Osteocyte (in vitro differentiated cells): ENCODE data around the gene PLK4. TPM values are rescaled to one million over a fixed set of nuclear protein-coding genes. Genes with fewer than 3 reads are reported as not detected.
A peak's percentile ranks its signal among the peaks of the same experiment; 100 is the strongest.

ENCODE experiments used
- DNase-seq: peaks from one replicate; pipeline ENCODE4 v3.0.0; 2021; ENCODE audit warnings: mixed read lengths; ENCODE audit not compliant: unreplicated experiment; ENCODE audit errors: extremely low spot score
- H3K27ac Mint-ChIP-seq: one replicate; pipeline ENCODE4 v1.8.0; 2021; ENCODE audit warnings: mild to moderate bottlenecking, mixed read lengths; ENCODE audit not compliant: unreplicated experiment
- H3K27me3 Mint-ChIP-seq: one replicate; pipeline ENCODE4 v1.8.0; 2021; ENCODE audit warnings: mixed read lengths; ENCODE audit not compliant: unreplicated experiment
- H3K36me3 Mint-ChIP-seq: one replicate; pipeline ENCODE4 v1.8.0; 2021; ENCODE audit warnings: mixed read lengths; ENCODE audit not compliant: unreplicated experiment
- H3K4me1 Mint-ChIP-seq: one replicate; pipeline ENCODE4 v1.8.0; 2021; ENCODE audit warnings: mixed read lengths; ENCODE audit not compliant: unreplicated experiment
- H3K4me3 Mint-ChIP-seq: one replicate; pipeline ENCODE4 v1.8.0; 2021; ENCODE audit warnings: mild to moderate bottlenecking, moderate library complexity, mixed read lengths; ENCODE audit not compliant: unreplicated experiment
- H3K9me3 Mint-ChIP-seq: one replicate; pipeline ENCODE4 v1.8.0; 2021; ENCODE audit warnings: mixed read lengths; ENCODE audit not compliant: unreplicated experiment
- CTCF ChIP-seq: fragments of 200-600 bp; sonication (generic); IDR thresholded peaks from 2 replicates; pipeline ENCODE4 v1.5.0; 2021; ENCODE audit warnings: antibody characterized with exemption, mild to moderate bottlenecking, moderate library complexity
- total RNA-seq: library from RNA; stranded (reverse); gene quantifications from 2 replicates; pipeline ENCODE4 v1.2.1, GENCODE V29; 2021

Gene PLK4
- total RNA-seq, 1 donor from 2014 or later = 3.7 TPM

- Mint-ChIP-seq H3K27me3 (no peaks in the 10 kb centered on the region), H3K4me1 (peaks cover 10% of the 10 kb centered on the region)
- DNase-seq = no peak
Observed at GRCh38 chr4:127875791-127876190, 4.9 kb upstream of the PLK4 start.

DNA sequence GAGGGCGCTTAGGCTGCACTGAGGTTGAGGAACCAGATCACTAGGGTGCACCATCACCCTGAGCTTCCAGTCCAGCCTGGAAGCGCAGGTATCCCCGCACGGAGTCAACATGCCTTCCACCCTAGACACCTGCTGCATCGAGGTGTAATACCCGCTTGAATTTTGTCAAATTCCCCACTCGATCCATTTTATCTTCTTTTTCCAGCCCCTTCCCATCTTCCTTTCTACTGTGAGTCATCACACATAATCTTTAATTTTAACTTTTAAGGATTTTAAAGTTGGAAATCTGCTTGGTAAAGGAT lies 821 bp downstream of the PLK4 start:
- Mint-ChIP-seq H3K4me3 (peak overlapping the region; percentile 92), H3K9me3 (no peaks in the 10 kb centered on the region), H3K27ac (peak overlapping the region; percentile 98), H3K4me1 (peaks cover 8% of the 10 kb centered on the region), H3K36me3 (peaks cover 5% of the 10 kb centered on the region), H3K27me3 (no peaks in the 10 kb centered on the region)
- no peak for DNase-seq
- no peak for TF ChIP-seq CTCF

More at GRCh38 chr4:127875791-127876190, 4.9 kb upstream of the PLK4 start:
- H3K27ac Mint-ChIP-seq = no peak overlapping the region
- no peak overlapping the region for H3K4me3 Mint-ChIP-seq
- no peak for TF ChIP-seq CTCF
- peaks cover 4% of the 10 kb centered on the region for H3K36me3 Mint-ChIP-seq
- peaks cover 5% of the 10 kb centered on the region for H3K9me3 Mint-ChIP-seq

- peaks cover 7% of the 10 kb centered on the region for H3K36me3 Mint-ChIP-seq
- no peak for DNase-seq
- H3K9me3 Mint-ChIP-seq = no peaks in the 10 kb centered on the region
- no peak overlapping the region for H3K4me3 Mint-ChIP-seq
- peak overlapping the region; percentile 50 for H3K27ac Mint-ChIP-seq
- peaks cover 22% of the 10 kb centered on the region for H3K4me1 Mint-ChIP-seq
- TF ChIP-seq CTCF = no peak
- H3K27me3 Mint-ChIP-seq = no peaks in the 10 kb centered on the region
Observed at GRCh38 chr4:127888559-127888958, 7.9 kb downstream of the PLK4 start.

DNA sequence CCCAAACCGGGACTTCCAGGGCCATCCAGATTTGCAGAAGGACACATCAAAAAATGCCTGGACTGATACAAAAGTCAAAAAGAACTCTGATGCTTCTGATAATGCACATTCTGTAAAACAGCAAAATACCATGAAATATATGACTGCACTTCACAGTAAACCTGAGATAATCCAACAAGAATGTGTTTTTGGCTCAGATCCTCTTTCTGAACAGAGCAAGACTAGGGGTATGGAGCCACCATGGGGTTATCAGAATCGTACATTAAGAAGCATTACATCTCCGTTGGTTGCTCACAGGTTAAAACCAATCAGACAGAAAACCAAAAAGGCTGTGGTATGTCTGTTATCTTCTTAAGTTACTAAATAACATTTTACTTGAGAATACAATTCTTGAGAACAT lies 9.2 kb downstream of the PLK4 start:
- Mint-ChIP-seq H3K4me3 (no peak overlapping the region), H3K27me3 (no peaks in the 10 kb centered on the region), H3K9me3 (no peaks in the 10 kb centered on the region), H3K27ac (peak overlapping the region; percentile 27), H3K36me3 (peaks cover 7% of the 10 kb centered on the region), H3K4me1 (peaks cover 22% of the 10 kb centered on the region)
- DNase-seq = no peak
- no peak for TF ChIP-seq CTCF

GRCh38 chr4:127896069-127896468 lies 15.4 kb downstream of the PLK4 start:
- H3K27ac Mint-ChIP-seq = no peak overlapping the region
- no peak for TF ChIP-seq CTCF
- no peak for DNase-seq

More at GRCh38 chr4:127896069-127896468, 15.4 kb downstream of the PLK4 start:
- Mint-ChIP-seq H3K4me1 (peaks cover 3% of the 10 kb centered on the region), H3K4me3 (no peak overlapping the region), H3K36me3 (peaks cover 3% of the 10 kb centered on the region), H3K9me3 (peaks cover under 1% of the 10 kb centered on the region), H3K27me3 (no peaks in the 10 kb centered on the region)
